ENCODE data around the gene PLEKHA4.

- TF ChIP-seq POLR2A (IDR thresholded peaks at IDR 0.05), result no peak
- TF ChIP-seq CTCF (IDR thresholded peaks at IDR 0.05), result no peak
Observed at GRCh38 chr19:48830088-48830487, 38.3 kb downstream of the PLEKHA4 start.
